Midbrain (tissue), 1 donor: ENCODE measurements around the gene ELL.
A peak's percentile ranks its signal among the peaks of the same experiment; 100 is the strongest.
"Not testable (repeated sequence)": the region's sequence is repeated elsewhere in the genome, so short reads cannot be mapped to it uniquely, and the experiment has no call there.

Experiments used
- DNase-seq: peaks from one replicate; lab custom pipeline; 2025; lab: John Stamatoyannopoulos, UW

Gene ELL

DNA sequence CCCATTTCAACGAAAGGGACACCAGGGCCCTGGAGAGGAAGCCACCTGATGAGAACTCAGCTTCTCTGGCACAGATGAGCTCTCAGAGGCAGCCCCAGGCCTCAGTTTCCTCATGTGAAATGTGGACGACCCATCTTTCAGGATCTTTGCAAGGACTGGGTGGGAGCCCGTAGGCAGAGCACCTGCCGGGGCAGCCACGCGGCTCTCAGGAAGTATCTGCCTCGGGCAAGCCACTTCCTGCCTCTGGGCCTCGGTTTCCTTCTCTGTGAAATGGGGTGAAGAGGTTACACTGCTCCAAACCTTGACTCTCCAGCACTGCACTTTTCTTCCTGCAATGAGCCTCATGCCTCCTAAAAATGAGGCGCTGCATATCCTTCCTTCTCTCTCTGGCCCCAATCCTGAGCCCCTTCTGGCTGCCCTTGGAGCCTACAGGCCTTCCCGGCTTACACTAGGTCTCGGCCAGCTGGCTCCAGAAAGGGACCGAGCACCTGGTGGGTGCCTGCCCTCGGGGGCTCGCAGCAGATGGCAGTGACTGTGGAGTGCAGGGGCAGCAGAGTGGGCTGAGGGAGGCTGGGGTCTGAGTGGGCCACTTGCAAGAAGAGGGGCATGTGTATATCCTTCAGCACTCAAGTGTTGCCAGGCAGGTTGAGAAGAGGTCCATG, 99.2 kb downstream of the ELL start:
- DNase-seq, result no peak

DNA sequence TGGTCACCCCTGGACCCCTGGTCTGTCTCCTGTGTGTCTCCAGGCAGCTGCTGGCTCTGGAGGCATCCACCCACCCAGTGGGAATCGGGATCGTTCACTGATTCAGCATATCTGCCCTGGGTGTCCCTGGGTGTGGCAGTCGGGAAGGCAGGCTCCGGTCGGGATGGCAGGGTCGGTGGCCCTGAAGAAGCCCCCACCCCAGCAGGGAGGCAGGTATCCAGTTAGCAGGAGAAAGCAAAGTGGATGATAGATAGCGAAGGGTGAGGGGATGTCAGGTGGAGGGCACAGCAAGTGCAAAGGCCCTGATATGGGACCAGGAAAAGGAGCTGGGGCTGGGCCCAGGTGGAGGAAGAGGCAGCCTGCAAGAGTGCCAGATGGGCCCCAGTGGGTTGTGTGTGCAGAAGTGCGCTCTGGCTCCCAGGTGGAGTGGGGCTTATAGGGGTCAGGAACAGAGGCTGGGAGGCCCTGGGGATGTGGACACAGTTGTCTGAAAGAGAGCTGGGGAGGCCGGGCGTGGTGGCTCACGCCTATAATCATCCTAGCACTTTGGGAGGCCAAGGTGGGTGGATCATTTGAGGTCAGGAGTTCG, 100.4 kb downstream of the ELL start:
- no peak for DNase-seq

DNA sequence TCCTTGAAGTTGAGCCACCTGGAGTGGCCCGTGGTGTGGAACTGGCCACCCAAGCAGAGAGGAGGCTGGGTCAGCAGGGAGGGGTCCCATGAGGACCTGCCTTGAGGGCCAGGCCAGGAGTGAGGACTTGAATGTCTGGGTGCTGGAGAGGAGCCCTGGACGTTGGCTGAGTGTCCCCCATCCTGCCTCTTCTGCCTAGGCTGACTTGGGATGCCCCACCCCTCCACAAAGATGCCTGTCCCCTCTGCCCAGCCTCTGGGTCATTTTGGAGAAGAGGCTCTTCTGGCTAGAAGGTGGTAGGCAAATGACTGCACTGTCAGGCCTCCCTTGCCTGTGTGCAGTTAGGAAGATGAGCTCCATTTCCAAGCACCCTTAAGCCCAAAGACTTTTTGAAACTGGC, 100.9 kb downstream of the ELL start:
- DNase-seq, result no peak

DNA sequence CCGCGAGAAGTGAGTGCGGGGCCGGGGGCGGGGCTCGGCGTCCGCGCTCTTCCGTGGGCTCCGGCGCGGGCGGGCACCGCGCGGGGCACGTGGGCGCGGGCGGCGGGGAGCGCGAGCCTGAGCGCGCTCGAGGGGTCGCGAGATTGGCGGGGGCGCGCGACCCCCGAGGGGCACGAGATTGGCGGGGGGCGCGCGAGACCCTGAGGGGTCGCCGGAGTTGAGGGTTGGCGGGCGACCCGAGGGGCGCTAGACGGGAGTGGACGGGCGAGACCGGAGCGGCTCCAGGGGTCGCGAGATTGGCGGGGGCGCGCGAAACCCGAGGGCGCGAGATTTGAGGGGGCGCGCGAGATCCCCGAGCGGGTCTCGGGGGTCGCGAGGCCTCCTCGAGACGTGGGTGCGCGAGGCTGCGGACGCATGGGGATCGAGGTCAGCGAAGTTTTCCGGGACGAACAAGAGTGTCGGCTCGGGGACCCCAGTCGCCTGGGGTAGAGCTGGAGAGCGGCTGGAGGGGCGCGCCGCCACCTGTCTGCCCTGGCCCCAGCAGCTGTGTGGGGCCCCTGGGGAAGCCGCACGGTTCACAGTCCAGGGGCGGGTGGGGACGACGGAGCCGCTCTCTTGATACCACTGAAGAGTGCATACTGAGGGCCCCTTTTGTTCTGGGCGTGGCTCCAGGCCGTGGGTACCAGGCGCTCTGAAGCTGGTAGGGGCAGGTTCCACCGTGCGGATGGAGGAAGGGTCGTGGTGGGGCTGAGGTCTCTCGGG, 102.0 kb downstream of the ELL start:
- no peak for DNase-seq

DNA sequence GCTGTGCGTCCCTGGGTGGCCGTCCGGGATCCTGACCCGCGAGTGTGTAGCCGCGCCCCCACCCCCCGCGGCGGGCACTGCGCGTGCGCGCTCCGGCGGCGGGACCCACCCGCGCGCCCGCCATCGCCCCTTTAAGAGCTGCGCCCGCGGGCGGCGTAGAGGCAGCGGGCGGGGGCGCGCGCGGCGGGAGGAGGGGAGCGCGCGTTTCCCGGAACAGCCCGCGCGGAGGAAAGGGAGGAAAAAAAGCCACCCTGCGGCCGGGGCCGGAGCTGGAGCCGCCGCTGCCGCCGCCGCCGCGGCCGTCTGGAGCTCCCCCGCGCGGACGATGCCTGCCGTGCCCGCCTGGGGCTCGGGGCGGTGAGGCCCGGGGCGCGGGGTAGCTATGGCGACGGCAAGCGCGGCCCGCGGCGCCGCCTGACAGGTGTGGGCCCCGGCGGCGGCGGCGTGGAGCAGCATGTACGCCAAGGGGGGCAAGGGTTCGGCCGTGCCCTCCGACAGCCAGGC, 102.6 kb downstream of the ELL start, which contains the start of gene SSBP4:
TSS of gene SSBP4 (plus strand) at position 204 of the 504 bp plus-strand sequence. CDS start at position 455, 251 bp downstream.
- DNase-seq, result peak; percentile 63

DNA sequence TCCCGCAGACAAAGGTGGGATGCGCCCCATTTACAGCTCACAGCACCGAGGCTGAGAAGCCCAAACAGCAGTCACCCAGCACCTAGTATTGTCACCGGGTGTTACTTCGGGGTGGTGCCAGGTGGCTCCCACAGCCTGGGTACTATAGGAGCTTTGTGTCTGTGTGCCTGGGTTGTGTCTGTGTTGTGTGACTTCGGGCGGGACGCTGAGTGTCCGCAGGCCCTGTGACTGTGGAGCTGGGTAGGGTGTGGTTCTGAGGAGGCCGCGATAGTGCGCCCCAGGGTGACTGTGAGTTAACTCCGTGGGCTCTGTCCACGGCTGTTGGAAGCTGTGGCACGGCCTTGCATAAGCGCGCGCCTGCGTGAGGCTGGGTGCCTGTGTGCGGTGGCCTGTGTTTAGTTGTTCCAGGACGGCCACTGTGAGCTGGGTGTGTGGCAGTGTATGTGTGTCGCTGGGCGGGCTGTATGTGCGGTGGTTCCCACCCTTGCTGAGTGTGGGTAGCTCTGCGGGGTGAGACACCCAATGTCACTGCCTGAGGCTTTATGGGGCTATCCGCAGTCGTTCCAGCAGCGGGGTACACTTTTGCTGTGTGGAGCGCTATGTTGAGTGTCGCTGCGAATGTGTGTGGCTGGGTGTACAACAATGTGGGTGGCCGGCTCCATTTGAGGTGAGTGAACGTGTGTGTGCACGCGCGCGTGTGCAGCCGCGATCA, 103.2 kb downstream of the ELL start:
- DNase-seq, result no peak

DNA sequence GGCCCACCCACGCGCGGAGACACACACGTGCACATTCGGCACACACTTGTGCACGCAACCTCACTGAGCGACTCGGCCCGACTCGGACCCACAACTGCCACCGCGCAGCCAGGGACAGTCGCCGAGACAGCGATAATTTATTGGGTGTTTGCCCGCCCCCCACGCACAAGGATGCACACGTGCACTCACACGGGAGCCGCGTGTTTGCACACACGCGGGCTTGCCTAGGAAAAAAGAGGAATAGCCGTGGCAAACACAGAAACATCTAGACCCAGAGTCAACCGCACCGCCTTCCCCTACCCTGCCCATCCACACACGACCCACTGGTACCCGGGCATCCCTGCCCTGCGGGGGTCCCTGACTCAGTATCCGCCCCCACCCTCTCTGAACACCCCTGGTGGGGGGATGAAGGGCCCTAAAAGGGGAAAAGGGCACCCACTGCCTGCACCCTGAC, 103.8 kb downstream of the ELL start:
- DNase-seq, result peak; percentile 13

DNA sequence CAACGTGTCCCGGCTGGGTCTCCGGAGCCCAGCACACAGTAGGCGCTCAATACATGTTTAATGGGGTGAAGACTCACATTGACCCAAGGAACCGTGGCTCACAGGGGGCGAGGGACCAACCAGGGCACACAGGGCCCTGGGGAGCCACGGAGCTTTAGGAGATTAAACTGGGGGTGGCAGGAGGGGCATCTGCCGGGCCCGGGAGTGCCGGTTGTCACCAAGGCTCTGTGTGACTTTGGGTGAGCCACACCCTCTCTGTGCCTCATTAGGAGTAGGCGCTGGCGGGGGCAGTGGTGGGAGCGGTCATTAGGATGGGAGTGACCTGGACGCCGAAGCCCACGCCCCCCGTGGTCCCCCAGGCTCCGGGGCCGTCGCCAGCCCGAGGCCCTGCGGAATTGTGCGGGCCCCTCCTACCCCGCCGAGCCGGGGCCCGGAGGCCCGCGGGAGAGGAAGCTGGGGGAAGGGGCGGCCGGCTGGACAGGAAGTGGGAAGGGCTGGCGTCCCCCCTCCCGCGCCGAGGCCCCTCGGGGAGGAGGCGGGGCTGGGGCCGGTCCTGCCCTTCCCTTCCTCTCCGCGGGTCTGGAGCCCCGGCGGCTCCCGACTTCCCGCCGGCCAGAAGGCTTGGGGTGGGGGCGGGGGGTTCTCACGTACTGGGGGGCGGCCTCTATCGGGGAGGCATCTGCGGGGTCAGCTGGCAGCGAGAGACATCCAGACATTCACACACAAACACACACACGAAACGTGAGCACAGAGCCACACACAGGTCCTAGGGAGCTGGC, 104.4 kb downstream of the ELL start:
- DNase-seq, result peak; percentile 17

DNA sequence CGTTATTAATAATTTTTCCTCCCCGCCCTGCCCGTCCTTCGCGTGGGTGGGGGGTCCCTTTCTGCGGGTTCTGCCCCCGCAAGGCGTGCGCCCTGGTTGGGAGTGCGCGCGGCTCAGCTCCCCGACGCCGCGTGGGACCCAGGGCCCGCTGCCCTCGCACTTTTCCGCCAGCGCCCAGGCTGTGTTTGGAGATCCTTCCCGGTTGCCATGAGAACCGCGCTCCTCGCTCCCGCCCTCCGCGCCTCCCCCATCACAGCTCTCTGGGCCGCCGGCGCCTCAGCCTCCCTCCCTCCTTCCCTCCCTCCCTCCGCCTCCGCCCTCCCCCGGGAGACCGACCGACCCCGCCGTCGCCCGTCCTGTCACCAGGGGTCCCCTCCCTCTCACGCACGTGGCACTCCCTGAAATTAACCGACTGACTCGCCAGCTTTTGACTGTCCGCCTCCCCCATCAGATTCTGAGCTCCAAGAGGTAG, 105.1 kb downstream of the ELL start:
- peak; percentile 50 for DNase-seq

DNA sequence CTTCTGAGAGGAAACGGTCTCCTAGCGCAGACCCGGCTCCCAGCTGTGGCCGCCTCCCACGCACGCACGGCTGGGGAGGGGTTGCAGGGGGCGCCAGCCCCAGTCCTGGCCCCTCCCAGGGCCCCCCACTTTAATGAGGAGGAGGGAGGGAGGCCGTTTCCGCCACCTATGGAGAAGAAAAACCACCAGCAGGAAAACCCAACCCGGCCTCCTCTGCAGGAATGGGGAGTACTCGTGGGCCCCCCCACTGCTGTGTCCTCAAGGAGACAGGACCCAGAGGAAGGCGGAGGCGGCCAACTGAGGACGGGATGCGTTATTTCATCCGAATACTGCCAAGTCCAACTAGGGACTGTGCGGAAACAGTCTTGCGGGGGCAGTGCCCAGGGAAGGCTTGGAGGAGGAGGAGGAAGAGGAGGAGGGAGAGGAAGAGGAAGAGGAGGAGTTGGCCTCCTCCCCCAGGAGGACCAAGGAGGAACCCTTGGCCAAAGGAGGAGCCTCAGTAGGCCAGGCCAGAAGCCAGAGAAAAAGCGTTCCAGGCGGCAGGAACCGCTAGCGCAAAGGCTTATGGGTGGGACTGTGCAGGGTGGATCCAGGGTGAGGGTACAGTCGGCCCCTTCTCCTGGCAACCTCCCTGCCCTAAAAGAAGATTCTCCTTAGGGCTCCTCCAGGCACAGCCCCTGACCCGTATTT, 106.5 kb downstream of the ELL start:
- peak; percentile 28 for DNase-seq

DNA sequence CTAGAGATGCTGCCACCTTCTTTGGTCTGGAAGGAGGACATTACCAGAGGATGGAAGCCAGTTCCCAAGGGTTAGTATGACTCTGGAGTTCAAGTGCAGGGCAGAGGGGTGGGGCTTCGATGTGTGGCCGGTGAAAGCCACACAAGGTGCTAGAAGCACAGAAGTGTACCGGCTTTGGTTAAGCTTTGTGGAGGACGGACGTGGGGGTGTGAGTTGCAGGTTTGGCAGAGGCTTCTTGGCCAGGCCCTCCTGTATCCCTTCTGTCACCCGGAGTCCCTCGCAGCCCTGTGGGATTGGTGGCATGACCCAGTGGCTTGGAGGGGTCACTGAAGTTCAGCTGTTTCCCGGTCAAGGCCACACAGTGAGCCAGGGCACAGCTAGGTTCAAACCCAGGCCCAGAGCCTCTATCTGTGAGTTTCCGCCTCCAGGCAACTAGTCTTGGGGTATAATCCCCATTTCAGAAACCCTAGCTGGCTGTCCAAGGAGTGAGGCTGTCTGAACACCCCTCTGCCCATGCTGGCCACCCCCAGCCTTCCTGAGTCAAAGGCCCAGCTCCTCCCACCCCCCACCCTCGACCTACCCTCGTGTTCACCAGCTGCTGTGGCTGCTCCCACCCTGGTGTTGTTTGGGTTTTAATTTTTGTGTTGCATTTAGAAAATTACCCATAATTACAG, 107.2 kb downstream of the ELL start:
- no peak for DNase-seq

DNA sequence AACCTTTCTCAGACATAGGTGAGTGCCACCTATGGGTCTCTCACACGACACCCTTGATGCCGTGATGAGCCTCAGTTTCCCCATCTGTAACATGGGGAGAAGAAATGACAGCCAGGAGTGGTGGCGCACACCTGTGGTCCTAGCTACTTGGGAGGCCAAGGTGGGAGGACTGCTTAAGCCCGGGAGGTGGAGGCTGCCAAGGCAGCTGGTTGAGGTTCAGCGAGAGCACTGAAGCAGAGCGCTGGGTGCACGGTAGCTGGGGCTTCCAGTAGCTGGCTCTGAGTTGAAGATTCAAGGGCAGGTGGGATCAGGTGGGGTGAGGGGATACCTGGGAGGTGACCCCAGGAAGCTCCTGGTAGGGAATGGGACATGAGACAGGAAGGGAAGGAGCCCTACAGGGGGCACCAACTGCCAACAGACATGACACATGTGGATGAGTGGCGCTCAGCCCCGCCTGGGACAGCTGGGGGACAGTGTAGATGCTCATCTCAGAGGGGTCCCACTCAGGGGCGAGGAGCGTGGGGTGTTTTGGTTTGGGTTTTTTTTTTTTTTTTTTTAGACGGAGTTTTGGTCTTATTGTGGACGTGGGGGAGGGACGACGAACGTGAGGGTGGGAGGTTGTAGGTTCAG, 109.1 kb downstream of the ELL start:
- DNase-seq, result no peak

DNA sequence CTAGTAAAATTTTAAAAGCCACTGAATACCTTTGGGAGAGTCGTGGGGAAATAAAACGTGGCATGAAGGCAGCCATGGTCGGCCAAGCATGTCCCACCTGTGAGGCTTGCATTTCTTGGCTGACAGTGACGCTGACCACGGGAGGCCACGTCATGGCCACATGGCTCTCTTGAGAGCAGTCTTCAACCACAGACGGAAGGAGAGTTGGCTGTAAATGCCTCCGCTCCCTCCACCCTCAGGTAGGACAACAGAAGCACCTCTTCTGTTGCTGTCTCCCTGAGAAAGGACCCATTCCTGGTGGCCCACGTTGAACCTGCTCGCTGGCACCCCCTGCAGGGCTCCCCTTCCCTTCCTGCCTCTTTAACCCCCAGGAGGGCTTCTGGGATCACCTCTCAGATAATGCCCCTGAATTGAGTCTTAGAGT, 113.8 kb downstream of the ELL start:
- no peak for DNase-seq

DNA sequence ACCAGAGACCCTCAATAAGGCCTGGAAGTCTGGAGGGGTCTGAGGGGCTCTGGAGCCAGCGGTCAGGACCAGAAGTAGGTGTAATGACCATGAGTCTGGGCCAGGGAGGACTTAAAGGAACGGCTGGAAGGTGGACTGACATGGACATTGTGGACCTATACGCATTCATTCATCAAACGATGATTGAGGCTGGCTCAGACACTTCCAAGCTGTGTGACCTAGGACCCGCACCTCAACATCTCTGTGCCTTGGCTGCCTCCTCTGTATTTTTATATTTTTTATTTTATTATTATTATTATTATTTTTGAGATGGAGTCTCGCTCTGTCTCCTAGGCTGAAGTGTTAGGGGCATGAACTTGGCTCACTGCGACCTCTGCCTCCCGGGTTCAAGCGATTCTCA, 115.1 kb downstream of the ELL start:
- no peak for DNase-seq

DNA sequence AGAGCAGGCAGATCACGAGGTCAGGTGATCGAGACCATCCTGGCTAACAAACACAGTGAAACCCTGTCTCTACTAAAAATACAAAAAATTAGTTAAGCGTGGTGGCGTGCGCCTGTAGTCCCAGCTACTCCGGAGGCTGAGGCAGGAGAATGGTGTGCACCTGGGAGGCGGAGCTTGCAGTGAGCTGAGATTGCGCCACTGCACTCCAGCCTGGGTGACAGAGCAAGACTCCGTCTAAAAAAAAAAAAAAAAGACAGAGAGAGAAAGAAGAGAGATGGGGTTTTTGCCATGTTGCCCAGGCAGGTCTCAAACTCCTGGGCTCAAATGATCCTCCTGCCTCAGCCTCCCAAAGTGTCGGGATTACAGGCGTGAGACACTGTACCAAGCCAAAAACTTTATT, 116.1 kb downstream of the ELL start:
- DNase-seq, result not testable (repeated sequence)

DNA sequence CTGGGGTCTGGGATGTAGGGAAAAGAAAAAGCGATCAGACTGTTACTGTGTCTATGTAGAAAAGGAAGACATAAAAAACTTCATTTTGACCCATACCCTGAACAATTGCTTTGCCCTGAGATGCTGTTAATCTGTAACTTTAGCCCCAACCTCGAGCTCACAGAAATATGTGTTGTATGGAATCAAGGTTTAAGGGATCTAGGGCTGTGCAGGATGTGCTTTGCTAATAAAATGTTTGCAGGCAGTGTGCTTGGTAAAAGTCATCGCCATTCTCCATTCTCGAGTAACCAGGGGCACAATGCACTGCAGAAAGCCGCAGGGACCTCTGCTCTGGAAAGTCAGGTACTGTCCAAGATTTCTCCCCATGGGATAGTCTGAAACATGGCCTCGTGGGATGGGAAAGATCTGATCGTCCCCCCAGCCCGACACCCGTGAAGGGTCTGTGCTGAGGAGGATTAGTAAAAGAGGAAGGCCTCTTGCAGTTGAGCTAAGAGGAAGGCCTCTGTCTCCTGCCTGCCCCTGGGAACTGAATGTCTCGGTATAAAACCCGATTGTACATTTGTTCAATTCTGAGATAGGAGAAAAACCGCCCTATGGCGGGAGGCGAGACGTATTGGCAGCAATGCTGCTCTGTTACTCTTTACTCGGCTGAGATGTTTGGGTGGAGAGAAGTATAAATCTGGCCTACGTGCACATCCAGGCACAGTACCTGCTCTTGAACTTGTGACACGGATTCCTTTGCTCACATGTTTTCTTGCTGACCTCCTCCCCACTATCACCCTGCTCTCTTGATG, 119.2 kb downstream of the ELL start:
- DNase-seq, result not testable (repeated sequence)

DNA sequence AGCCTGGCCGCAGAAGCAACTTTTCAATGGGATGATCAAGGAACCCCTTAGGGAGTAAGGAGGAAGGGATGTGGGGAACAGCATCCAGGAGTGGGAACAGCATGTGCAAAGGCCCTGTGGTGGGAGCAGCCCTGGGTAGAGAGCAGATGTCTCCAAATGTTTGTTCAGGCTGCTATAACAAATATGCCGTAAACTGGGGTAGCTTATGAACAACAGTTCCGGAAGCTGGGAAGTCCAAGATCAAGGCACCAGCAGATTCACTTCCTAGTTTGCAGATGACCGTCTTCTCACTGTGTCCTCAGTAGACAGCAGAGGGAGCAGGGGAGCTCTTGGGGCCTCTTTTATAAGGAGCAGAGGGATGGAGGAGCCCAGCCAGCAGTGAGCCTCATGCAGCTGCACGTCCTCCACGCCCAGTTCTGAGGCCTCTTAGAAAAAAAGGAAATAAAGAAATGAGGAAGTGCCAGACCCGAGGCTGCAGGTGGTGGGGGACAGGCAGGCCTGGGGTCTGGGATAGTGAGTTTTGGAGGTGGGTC, 120.2 kb downstream of the ELL start:
- DNase-seq, result peak; percentile 24

DNA sequence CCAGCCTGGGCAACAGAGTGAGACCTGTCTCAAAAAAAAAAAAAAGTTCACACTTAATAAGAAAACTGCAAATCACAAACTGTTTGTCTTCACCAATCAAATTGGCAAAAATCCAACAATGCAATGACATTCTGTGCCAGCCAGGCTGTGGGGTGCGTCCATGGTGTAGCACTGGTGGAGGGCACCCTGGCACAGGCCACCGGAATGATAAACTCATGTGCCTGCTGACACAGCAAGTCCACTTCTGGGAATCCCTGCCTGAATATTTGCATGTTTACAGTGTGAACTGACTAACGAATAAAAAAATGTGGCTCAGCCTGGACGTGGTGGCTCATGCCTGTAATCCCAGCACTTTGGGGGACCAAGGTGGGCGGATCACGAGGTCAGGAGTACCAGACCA, 122.9 kb downstream of the ELL start:
- DNase-seq, result no peak
